Gastroesophageal sphincter (tissue), 4 donors: Measurements from ENCODE around the gene MSH3. TPM values are rescaled to one million over a fixed set of nuclear protein-coding genes. Genes with fewer than 3 reads are reported as not detected.
A peak's percentile ranks its signal among the peaks of the same experiment; 100 is the strongest.
"Not testable (repeated sequence)": the region's sequence is repeated elsewhere in the genome, so short reads cannot be mapped to it uniquely, and the experiment has no call there.

Experiments used
- ATAC-seq: fragments of 150-250 bp; one replicate; pipeline ENCODE4 v1.9.1; 2016; ENCODE audit warnings: mild to moderate bottlenecking, moderate library complexity
- H3K27ac ChIP-seq, 4 donors: fragments of 200-600 bp; sonication (generic) in 3 of 4; 1 replicate in 3 of 4; 2 replicates in 1 of 4; pipeline ENCODE4 v1.5.1; 2016 to 2019
- H3K27me3 ChIP-seq: fragments of 200-600 bp; sonication (generic); one replicate; pipeline ENCODE4 v1.5.1; 2019
- H3K36me3 ChIP-seq, 2 donors: fragments of 200-600 bp; sonication (generic); one replicate each; pipeline ENCODE4 v1.5.1; 2019; ENCODE audit warnings: control low read depth in 1 of 2
- H3K4me1 ChIP-seq, 3 donors: fragments of 200-600 bp; sonication (generic); 1 replicate in 2 of 3; 2 replicates in 1 of 3; pipeline ENCODE4 v1.5.1; 2016 to 2019; ENCODE audit warnings: control low read depth in 2 of 3
- H3K4me3 ChIP-seq, 2 donors: fragments of 200-600 bp; sonication (generic); one replicate each; pipeline ENCODE4 v1.5.1; 2019; ENCODE audit warnings: mild to moderate bottlenecking in 1 of 2, moderate library complexity in 1 of 2
- H3K9me3 ChIP-seq, 3 donors: fragments of 200-600 bp; sonication (generic); one replicate each; pipeline ENCODE4 v1.5.1; 2017 to 2019; ENCODE audit warnings: control low read depth in 2 of 3
- EP300 ChIP-seq: sonication (generic); formaldehyde crosslinking; IDR thresholded peaks from one replicate; pipeline ENCODE4 v1.6.1; 2017; ENCODE audit warnings: antibody characterized with exemption, mild to moderate bottlenecking
- POLR2A ChIP-seq, 2 donors: fragments of 450-650 bp; IDR thresholded peaks; one replicate each; pipeline ENCODE4 v1.6.1; 2017; ENCODE audit warnings: antibody characterized with exemption in 2 of 2, mild to moderate bottlenecking in 2 of 2, moderate library complexity in 1 of 2
- POLR2AphosphoS5 ChIP-seq: sonication (generic); formaldehyde crosslinking; IDR thresholded peaks from one replicate; pipeline ENCODE4 v1.6.1; 2017; ENCODE audit warnings: antibody characterized with exemption
- WGBS, 2 donors: methylation state at CpG; one replicate each; pipeline ENCODE4 v1.1.5; 2018; ENCODE audit warnings: low coverage in 1 of 2; 5-methylcytosine and 5-hydroxymethylcytosine counted together
- total RNA-seq, 4 donors: library from RNA; depleted of rRNA; stranded (reverse); fragments of >200 nt; gene quantifications; one replicate each; pipeline ENCODE4 v1.1.0, GENCODE V29; 2016
- TF ChIP-seq, protein P1 (sequence below), 4 experiments: fragments of 200-600 bp in 2 of 4; fragments of 450-650 bp in 2 of 4; sonication (generic) in 1 of 4; IDR thresholded peaks; one replicate each; pipeline ENCODE4 v1.5.1; 2017 to 2019; ENCODE audit warnings: antibody characterized with exemption in 4 of 4, mild to moderate bottlenecking in 2 of 4, moderate library complexity in 2 of 4

The MSH3 gene
- total RNA-seq, 4 donors from 2014 or later, result 10.7 to 14.0 (median 12.0) TPM

DNA sequence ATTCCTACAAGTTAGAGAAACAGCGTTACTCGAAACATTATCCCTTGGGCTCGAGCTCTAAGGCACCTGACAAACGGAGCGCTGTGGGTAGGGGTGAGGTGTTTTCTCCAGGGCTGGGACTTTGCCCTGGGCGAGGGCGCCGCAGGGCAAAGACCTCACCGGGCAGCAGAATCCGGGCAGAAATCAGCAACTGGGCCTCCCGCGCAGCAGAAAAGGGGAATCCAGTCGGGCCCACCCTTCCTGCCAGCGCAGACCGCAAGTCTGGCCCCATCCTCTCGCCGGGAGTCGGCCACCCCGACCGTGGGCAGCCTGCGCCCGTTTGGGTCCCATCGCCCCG lies 430 bp upstream of the MSH3 start:
- Histone ChIP-seq H3K27ac (peak overlapping the region in 3 of 4 donors; percentile 94), H3K9me3 (no peaks in the 10 kb centered on the region), H3K4me1 (peaks cover 5 to 23% (median 9%) of the 10 kb centered on the region in 3 donors), H3K27me3 (no peaks in the 10 kb centered on the region), H3K4me3 (peak overlapping the region; percentile 45 to 95), H3K36me3 (peaks cover 0 to 29% of the 10 kb centered on the region in 2 donors)
- ATAC-seq, result no peak
- no peak for TF ChIP-seq POLR2AphosphoS5
- TF ChIP-seq POLR2A (IDR thresholded peaks at IDR 0.05), result no peak
- no peak for TF ChIP-seq EP300
- TF ChIP-seq, protein P1, sequence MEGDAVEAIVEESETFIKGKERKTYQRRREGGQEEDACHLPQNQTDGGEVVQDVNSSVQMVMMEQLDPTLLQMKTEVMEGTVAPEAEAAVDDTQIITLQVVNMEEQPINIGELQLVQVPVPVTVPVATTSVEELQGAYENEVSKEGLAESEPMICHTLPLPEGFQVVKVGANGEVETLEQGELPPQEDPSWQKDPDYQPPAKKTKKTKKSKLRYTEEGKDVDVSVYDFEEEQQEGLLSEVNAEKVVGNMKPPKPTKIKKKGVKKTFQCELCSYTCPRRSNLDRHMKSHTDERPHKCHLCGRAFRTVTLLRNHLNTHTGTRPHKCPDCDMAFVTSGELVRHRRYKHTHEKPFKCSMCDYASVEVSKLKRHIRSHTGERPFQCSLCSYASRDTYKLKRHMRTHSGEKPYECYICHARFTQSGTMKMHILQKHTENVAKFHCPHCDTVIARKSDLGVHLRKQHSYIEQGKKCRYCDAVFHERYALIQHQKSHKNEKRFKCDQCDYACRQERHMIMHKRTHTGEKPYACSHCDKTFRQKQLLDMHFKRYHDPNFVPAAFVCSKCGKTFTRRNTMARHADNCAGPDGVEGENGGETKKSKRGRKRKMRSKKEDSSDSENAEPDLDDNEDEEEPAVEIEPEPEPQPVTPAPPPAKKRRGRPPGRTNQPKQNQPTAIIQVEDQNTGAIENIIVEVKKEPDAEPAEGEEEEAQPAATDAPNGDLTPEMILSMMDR (IDR thresholded peaks at IDR 0.05), result no peak
- WGBS, 2 donors, result 0% methylated on average over 2 of the region's 24 CpGs; no CpG with 5 or more reads in 1 of the 2 donors

DNA sequence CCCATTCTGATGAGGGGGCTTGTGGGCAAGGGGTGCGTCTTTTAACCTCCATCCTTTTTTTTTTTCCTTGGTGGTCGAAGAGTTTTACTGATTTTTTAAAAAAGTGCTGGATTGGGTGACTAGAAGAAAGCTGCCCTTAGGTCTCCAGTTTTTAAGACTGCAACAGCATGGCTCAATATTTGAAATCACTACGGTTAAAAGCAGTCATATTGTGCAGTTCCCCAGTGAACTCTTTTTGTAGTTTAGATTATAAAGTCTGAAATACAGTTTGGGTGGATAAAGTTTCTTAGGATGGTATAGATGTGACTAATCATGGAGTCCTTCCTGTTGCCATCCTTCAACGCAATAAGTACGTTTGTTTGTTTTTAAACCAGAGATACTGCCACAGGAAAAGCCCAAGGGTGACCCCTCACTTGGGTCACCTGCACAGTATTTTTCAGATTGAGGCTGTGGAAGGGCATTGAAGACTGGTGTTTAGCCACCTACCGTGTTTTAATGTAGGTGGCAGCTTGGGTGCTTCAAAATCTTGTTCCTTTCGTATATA lies 851 bp downstream of the MSH3 start:
- 13 to 18% methylated on average over 7 of the region's 7 CpGs for WGBS, 2 donors
- H3K4me3 ChIP-seq, result peak overlapping the region; percentile 45 to 95
- H3K27ac ChIP-seq, result peak overlapping the region; percentile 56 to 94 (median 94)
- no peak for ATAC-seq
- H3K4me1 ChIP-seq, result peaks cover 5 to 23% (median 9%) of the 10 kb centered on the region in 3 donors
- TF ChIP-seq, protein P1 (IDR thresholded peaks at IDR 0.05), result no peak
- TF ChIP-seq POLR2A (IDR thresholded peaks at IDR 0.05) (no peak), EP300 (no peak), POLR2AphosphoS5 (no peak)
- no peaks in the 10 kb centered on the region for H3K27me3 ChIP-seq
- peaks cover 0 to 40% of the 10 kb centered on the region in 2 donors for H3K36me3 ChIP-seq
- H3K9me3 ChIP-seq, result no peaks in the 10 kb centered on the region

DNA sequence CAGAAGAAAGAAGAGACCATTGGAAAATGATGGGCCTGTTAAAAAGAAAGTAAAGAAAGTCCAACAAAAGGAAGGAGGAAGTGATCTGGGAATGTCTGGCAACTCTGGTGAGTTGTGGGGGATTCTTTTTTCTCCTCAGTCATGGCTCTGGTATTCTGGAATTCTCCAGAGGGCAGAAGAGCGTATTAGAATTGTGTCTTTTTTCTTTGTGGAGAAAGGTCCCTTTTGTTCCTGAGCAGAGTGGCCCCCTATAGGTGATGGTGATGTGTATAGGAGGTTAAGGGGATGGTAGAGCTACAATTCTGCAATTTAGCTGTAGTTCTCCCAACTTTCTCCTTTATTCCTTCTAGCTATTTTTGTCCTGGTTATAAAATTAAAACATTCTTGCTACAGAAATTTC lies 2.0 kb downstream of the MSH3 start:
- TF ChIP-seq POLR2A (IDR thresholded peaks at IDR 0.05), result no peak
- TF ChIP-seq, protein P1 (IDR thresholded peaks at IDR 0.05), result no peak
- TF ChIP-seq POLR2AphosphoS5, result no peak
- no peak for TF ChIP-seq EP300
- 0 to 55% methylated on average over 1 of the region's 1 CpG for WGBS, 2 donors
- peaks cover 5 to 23% (median 9%) of the 10 kb centered on the region in 3 donors for H3K4me1 ChIP-seq
- H3K27me3 ChIP-seq, result no peaks in the 10 kb centered on the region
- no peak for ATAC-seq
- H3K4me3 ChIP-seq, result no peak overlapping the region
- H3K27ac ChIP-seq, result no peak overlapping the region
- H3K36me3 ChIP-seq, result peaks cover 0 to 52% of the 10 kb centered on the region in 2 donors
- no peaks in the 10 kb centered on the region for H3K9me3 ChIP-seq

DNA sequence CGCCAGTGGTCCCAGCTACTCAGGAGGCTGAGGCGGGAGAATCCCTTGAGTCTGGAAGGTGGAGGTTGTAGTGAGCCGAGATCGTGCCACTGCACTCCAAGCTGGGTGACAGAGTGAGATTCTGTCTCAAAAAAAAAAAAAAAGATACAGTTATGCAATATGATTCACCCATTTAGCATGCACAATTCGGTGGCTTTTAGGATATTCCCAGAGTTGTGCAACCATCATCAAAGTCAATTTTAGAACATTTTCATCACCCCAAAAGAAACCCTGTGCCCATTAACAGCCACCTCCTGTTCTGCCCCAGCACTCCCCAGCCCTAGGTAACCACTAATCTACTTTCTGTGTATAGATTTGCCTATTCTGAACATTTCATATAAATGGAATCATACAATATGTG lies 4.7 kb downstream of the MSH3 start:
- 67 to 86% methylated on average over 1 to 5 of the region's 5 CpGs for WGBS, 2 donors
- Histone ChIP-seq H3K4me1 (peaks cover 5 to 12% (median 5%) of the 10 kb centered on the region in 3 donors), H3K4me3 (no peak overlapping the region), H3K27ac (no peak overlapping the region), H3K27me3 (no peaks in the 10 kb centered on the region), H3K36me3 (peaks cover 0 to 64% of the 10 kb centered on the region in 2 donors), H3K9me3 (no peaks in the 10 kb centered on the region)
- TF ChIP-seq EP300 (no peak), POLR2AphosphoS5 (no peak), POLR2A (IDR thresholded peaks at IDR 0.05) (no peak)
- TF ChIP-seq, protein P1 (IDR thresholded peaks at IDR 0.05), result no peak
- ATAC-seq, result no peak

DNA sequence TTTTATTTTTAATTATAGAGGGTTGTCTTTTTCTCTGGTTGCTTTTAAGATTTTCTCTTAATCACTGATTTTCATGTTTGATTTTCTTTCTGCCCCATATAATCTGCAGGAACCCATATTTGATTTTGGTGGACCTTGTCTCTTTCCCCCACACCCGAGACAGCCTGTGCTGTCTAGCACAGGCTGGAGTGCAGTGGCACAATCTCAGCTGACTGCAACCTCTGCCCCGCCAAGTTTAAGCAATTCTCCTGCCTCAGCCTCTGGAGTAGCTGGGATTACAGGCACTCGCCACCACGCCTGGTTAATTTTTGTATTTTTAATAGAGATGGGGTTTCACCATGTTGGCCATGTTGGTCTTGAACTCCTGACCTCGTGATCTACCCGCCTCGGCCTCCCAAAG lies 6.2 kb downstream of the MSH3 start:
- 58 to 91% methylated on average over 2 to 5 of the region's 7 CpGs for WGBS, 2 donors
- peaks cover 0 to 77% of the 10 kb centered on the region in 2 donors for H3K36me3 ChIP-seq

More for the DNA sequence above, 6.2 kb downstream of the MSH3 start:
- not testable (repeated sequence) for H3K27me3 ChIP-seq, ATAC-seq, H3K4me1 ChIP-seq, H3K9me3 ChIP-seq, H3K27ac ChIP-seq, H3K4me3 ChIP-seq
